B cell (primary cell): ENCODE data around the gene SERPINB6. TPM values are rescaled to one million over a fixed set of nuclear protein-coding genes. Genes with fewer than 3 reads are reported as not detected.
A peak's percentile ranks its signal among the peaks of the same experiment; 100 is the strongest.

Experiments
- ATAC-seq: fragments of 200-7000 bp; cut with Tn5 transposase; one replicate; pipeline ENCODE4 v1.10.0; 2021; ENCODE audit warnings: low read depth, mild to moderate bottlenecking, moderate number of reproducible peaks, moderate library complexity
- CTCF ChIA-PET: fragments of 350-600 bp; sonication (Branson Sonifier 250); formaldehyde crosslinking; loops from one replicate; lab custom pipeline; 2021; ENCODE audit warnings: antibody characterized with exemption, inconsistent platforms; lab: Charles Lee
- POLR2A ChIA-PET: fragments of 350-600 bp; sonication (Branson Sonifier 250); formaldehyde crosslinking; loops from one replicate; lab custom pipeline; 2021; ENCODE audit warnings: antibody characterized with exemption; lab: Charles Lee
- DNase-seq: peaks from one replicate; pipeline ENCODE4 v3.0.0; 2013
- H2AFZ ChIP-seq: 2 replicates; pipeline ENCODE4 v1.6.1; 2012; ENCODE audit warnings: mild to moderate bottlenecking, low read depth, low read length; ENCODE audit not compliant: insufficient read depth, poor library complexity, severe bottlenecking
- H3K27ac ChIP-seq, 2 donors: 1 replicate in 1 of 2; 2 replicates in 1 of 2; pipeline ENCODE4 v1.5.1; 2012 to 2013; ENCODE audit warnings: low read length in 2 of 2, mild to moderate bottlenecking in 2 of 2, moderate library complexity in 1 of 2
- H3K27me3 ChIP-seq, 4 experiments: fragments of 200-600 bp in 1 of 4; sonication (generic) in 1 of 4; replicated peaks in 1 of 4; 1 replicate in 2 of 4; 2 replicates in 2 of 4; pipeline versions ENCODE4 v1.6.1 to v1.7.0; 2013 to 2016; ENCODE audit warnings: low read length in 3 of 4, mild to moderate bottlenecking in 2 of 4, mixed read lengths in 1 of 4, moderate library complexity in 1 of 4; ENCODE audit not compliant: insufficient read depth in 4 of 4, control insufficient read depth in 3 of 4; ENCODE audit errors: control extremely low read depth in 1 of 4
- H3K36me3 ChIP-seq, 2 experiments: replicated peaks in 1 of 2; 1 replicate in 1 of 2; 2 replicates in 1 of 2; pipeline versions ENCODE4 v1.6.1 to v1.7.1; 2013; ENCODE audit warnings: low read length in 1 of 2; ENCODE audit not compliant: insufficient read depth in 2 of 2, control insufficient read depth in 1 of 2; ENCODE audit errors: control extremely low read depth in 1 of 2, extremely low read depth in 1 of 2
- H3K4me1 ChIP-seq, 2 donors: fragments of 200-600 bp in 1 of 2; sonication (generic) in 1 of 2; 1 replicate in 1 of 2; 2 replicates in 1 of 2; pipeline versions ENCODE4 v1.5.1 to v1.6.1; 2013 to 2017; ENCODE audit warnings: low read length in 2 of 2; ENCODE audit not compliant: control insufficient read depth in 2 of 2, insufficient read depth in 2 of 2
- H3K4me2 ChIP-seq: replicated peaks from 2 replicates; pipeline ENCODE3; 2012; ENCODE audit warnings: mild to moderate bottlenecking, low read depth, low read length; ENCODE audit not compliant: poor library complexity, severe bottlenecking
- H3K4me3 ChIP-seq, 5 experiments: fragments of 200-600 bp in 1 of 5; sonication (generic) in 1 of 5; 1 replicate in 3 of 5; 2 replicates in 2 of 5; pipeline versions ENCODE4 v1.5.1 to v1.7.0; 2011 to 2016; ENCODE audit warnings: low read length in 4 of 5, mild to moderate bottlenecking in 4 of 5, low read depth in 2 of 5, control low read depth in 1 of 5, moderate library complexity in 1 of 5; ENCODE audit not compliant: insufficient read depth in 1 of 5; ENCODE audit errors: control extremely low read depth in 1 of 5, extremely low read depth in 1 of 5
- H3K79me2 ChIP-seq: fragments of 200-600 bp; sonication (generic); one replicate; pipeline ENCODE4 v1.6.0; 2016; ENCODE audit warnings: low read length; ENCODE audit not compliant: control insufficient read depth, insufficient read depth
- H3K9ac ChIP-seq: fragments of 200-600 bp; sonication (generic); 2 replicates; pipeline ENCODE4 v1.6.1; 2017; ENCODE audit warnings: mild to moderate bottlenecking, low read length, moderate library complexity
- H3K9me3 ChIP-seq, 3 donors: one replicate each; pipeline versions ENCODE4 v1.6.1 to v1.7.1; 2013; ENCODE audit warnings: low read length in 2 of 3; ENCODE audit not compliant: control insufficient read depth in 2 of 3, insufficient read depth in 1 of 3; ENCODE audit errors: control extremely low read depth in 1 of 3
- H4K20me1 ChIP-seq: 2 replicates; pipeline ENCODE4 v1.6.0; 2012; ENCODE audit warnings: mild to moderate bottlenecking, low read length; ENCODE audit not compliant: insufficient read depth, control insufficient read depth, poor library complexity, severe bottlenecking
- H3K27ac Mint-ChIP-seq: one replicate; pipeline ENCODE4 v1.8.0; 2021; ENCODE audit warnings: mixed read lengths
- H3K27me3 Mint-ChIP-seq: one replicate; pipeline ENCODE4 v1.8.0; 2021; ENCODE audit warnings: mixed read lengths
- H3K4me1 Mint-ChIP-seq: one replicate; pipeline ENCODE4 v1.8.0; 2021; ENCODE audit warnings: mixed read lengths
- H3K4me3 Mint-ChIP-seq: one replicate; pipeline ENCODE4 v1.8.0; 2021; ENCODE audit warnings: mixed read lengths
- H3K9me3 Mint-ChIP-seq: one replicate; pipeline ENCODE4 v1.8.0; 2022; ENCODE audit warnings: mixed read lengths; ENCODE audit not compliant: insufficient read depth
- CTCF ChIP-seq: fragments of 200-600 bp; IDR thresholded peaks from one replicate; pipeline ENCODE4 v1.8.0; 2022; ENCODE audit warnings: antibody characterized with exemption, mild to moderate bottlenecking
- EZH2 ChIP-seq: IDR thresholded peaks from 2 replicates; pipeline ENCODE4 v1.6.1; 2012; ENCODE audit warnings: borderline replicate concordance, low read depth, mild to moderate bottlenecking, moderate library complexity, low read length; ENCODE audit not compliant: insufficient read depth, poor library complexity, severe bottlenecking
- WGBS: methylation state at CpG from one replicate; pipeline ENCODE4 v1.1.5; 2013; ENCODE audit warnings: missing lambda C conversion rate; ENCODE audit not compliant: insufficient coverage; 5-methylcytosine and 5-hydroxymethylcytosine counted together
- intact Hi-C: fragments of 100-400 bp; cut with micrococcal nuclease; formaldehyde crosslinking; loops from one replicate; pipeline ENCODE4 v1.10.0; 2022
- polyA plus RNA-seq: library from polyadenylated mRNA; depleted of rRNA; stranded (reverse); fragments of >200 nt; gene quantifications from 2 replicates; pipeline ENCODE4 v1.2.3, GENCODE V29; 2012
- total RNA-seq, 2 donors: library from RNA; stranded (reverse); fragments of 120-200 nt in 1 of 2; gene quantifications; 1 replicate in 1 of 2; 2 replicates in 1 of 2; pipeline versions ENCODE4 v1.2.3 to v1.2.4, GENCODE V29; 2013 to 2022

Gene SERPINB6
- total and polyA plus RNA-seq, 2 donors (not counting 1 experiment from before 2014, with no cell fraction given), result 35.2 to 58.5 TPM

GRCh38 chr6:2939315-2940009, 31.9 kb downstream of the SERPINB6 start:
- WGBS, result 98% methylated on average over 32 of the region's 34 CpGs
- intact Hi-C loops, result loop anchor here (2.0 to 5.0 kb wide), 3 partner anchors 31 to 113 kb away; partner anchors contain the start of gene SERPINB6
- Histone ChIP-seq H3K9me3 (peaks cover 0 to 20% (median 0%) of the 10 kb centered on the region in 3 donors), H3K9ac (no peak overlapping the region), H3K79me2 (no peaks in the 10 kb centered on the region), H3K36me3 (no peaks in the 10 kb centered on the region), H3K27me3 (no peaks in the 10 kb centered on the region), H4K20me1 (no peaks in the 10 kb centered on the region), H2AFZ (no peak overlapping the region), H3K4me3 (no peak overlapping the region), H3K4me1 (peaks cover 38 to 55% of the 10 kb centered on the region in 2 donors), H3K27ac (no peak overlapping the region), H3K4me2 (no peak overlapping the region)
- no peaks in the 10 kb centered on the region for H3K27me3 Mint-ChIP-seq
- no peak overlapping the region for H3K4me3 Mint-ChIP-seq
- peaks cover 4% of the 10 kb centered on the region for H3K9me3 Mint-ChIP-seq
- TF ChIP-seq CTCF, result no peak
- no peak for TF ChIP-seq EZH2
- H3K4me1 Mint-ChIP-seq, result peaks cover 63% of the 10 kb centered on the region
- H3K27ac Mint-ChIP-seq, result no peak overlapping the region
- DNase-seq, result no peak
- ChIA-PET POLR2A (interaction anchor here (0.8 to 1.7 kb wide), 3 partner anchors 32 to 50 kb away, joined by 3 to 11 read pairs (median 4); partner anchors contain the start of gene SERPINB6), CTCF (interaction anchor here (0.9 to 6.1 kb wide), 11 partner anchors 7 to 148 kb away, joined by 3 to 37 read pairs (median 4); no protein-coding TSS in a partner anchor)
- ATAC-seq, result no peak

- Histone ChIP-seq H3K4me2 (no peak overlapping the region), H4K20me1 (no peaks in the 10 kb centered on the region), H3K4me3 (no peak overlapping the region), H2AFZ (no peak overlapping the region), H3K4me1 (peaks cover 30 to 49% of the 10 kb centered on the region in 2 donors), H3K27me3 (no peaks in the 10 kb centered on the region), H3K36me3 (no peaks in the 10 kb centered on the region), H3K9me3 (peaks cover 0 to 20% (median 0%) of the 10 kb centered on the region in 3 donors), H3K27ac (no peak overlapping the region), H3K79me2 (no peaks in the 10 kb centered on the region), H3K9ac (no peak overlapping the region)
- Mint-ChIP-seq H3K4me1 (peaks cover 56% of the 10 kb centered on the region), H3K9me3 (peaks cover 4% of the 10 kb centered on the region), H3K27me3 (no peaks in the 10 kb centered on the region), H3K4me3 (no peak overlapping the region), H3K27ac (peak overlapping the region; percentile 34)
- ChIA-PET CTCF (interaction anchor here (1.3 to 10.3 kb wide), 3 partner anchors 8 to 93 kb away, joined by 3 to 383 read pairs (median 5); partner anchors contain the start of gene SERPINB1), POLR2A (interaction anchor here (0.7 to 1.0 kb wide), 2 partner anchors 10 to 14 kb away, joined by 4 read pairs; no protein-coding TSS in a partner anchor)
- intact Hi-C loops, result no loop called here
- TF ChIP-seq CTCF (no peak), EZH2 (no peak)
- ATAC-seq, result no peak
- 93% methylated on average over 7 of the region's 9 CpGs for WGBS
- no peak for DNase-seq
Observed at GRCh38 chr6:2938632-2939083, 32.7 kb downstream of the SERPINB6 start.
